GM19023 (cell line): Measurements from ENCODE around the gene RRAS2.
"Not testable (repeated sequence)": the region's sequence is repeated elsewhere in the genome, so short reads cannot be mapped to it uniquely, and the experiment has no call there.

Experiments
- ATAC-seq: cut with Tn5 transposase; IDR thresholded peaks from one replicate; pipeline ENCODE4 v1.9.1; 2021; ENCODE audit warnings: mild to moderate bottlenecking, moderate library complexity; ENCODE audit not compliant: unreplicated experiment

RRAS2 gene

DNA sequence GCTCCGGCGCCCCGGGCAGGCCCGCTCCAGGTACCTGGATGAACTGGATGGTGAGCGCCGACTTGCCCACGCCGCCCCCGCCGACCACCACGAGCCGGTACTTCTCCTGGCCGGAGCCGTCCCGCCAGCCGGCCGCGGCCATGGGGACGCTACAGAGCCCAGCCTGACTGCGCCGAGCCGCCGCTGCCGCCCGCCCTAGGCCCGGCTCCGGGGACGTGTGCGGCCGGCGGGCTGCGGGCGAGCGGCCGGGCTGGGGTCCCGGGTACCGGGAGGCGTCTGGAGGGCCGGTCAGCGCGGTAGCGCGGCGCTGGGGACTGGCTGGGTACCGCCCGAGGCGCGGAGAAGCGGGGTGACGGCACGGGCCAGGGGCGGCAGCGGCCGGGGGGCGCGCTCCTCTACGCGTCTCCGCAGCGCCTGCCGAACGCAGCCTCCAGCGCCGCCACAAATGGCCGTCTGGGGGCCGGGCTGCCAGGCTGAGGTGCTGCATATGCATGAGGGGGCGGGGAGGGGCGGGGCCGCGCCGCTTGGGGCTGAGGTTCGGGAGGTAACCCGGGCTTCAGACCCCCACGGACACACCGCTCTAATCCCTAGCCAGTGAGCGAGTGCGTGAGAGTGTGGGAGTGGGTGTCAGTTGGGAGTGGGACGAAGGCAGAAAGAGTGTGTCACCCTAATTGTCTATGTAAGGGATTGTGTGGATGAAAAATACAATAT, at the start of gene RRAS2:
Gene RRAS2 (minus strand): TSS at position 455 of the 711 bp plus-strand sequence. CDS start 313 bp downstream, at position 142.
- ATAC-seq, result peak; percentile 90

DNA sequence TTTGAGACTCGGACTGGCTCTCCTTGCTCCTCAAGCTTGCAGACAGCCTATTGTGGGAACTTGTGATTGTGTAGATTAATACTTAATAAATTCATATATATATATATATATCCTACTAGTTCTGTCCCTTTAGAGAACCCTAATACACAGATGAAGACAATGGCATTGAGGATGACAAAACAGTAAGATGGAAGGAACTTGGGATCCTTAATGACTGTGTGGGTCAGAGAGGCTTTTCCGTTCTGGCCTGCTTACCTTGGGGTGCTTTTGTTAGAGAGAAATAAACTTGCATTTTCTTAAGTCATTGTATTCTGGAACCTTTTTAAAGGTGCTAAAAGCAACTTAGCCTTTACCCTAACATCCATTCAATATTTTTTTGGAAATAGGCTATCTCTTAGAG, 49.6 kb upstream of the RRAS2 start:
- no peak for ATAC-seq

DNA sequence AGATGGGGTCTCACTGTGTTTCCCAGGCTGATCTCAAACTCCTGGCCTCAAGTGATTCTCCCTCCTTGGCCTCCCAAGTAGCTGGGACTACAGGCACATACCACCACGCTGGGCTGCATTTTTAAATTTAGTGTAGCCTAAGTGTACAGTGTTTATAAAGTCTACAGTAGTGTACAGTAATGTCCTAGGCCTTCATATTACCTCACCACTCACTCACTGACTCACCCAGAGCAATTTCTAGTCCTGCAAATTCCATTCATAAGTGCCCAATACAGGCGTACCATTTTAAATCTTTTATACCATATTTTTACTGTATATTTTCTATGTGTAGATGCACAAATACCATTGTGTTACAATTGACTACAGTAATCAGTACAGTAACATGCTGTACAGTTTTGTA, 47.1 kb upstream of the RRAS2 start:
- ATAC-seq, result not testable (repeated sequence)

DNA sequence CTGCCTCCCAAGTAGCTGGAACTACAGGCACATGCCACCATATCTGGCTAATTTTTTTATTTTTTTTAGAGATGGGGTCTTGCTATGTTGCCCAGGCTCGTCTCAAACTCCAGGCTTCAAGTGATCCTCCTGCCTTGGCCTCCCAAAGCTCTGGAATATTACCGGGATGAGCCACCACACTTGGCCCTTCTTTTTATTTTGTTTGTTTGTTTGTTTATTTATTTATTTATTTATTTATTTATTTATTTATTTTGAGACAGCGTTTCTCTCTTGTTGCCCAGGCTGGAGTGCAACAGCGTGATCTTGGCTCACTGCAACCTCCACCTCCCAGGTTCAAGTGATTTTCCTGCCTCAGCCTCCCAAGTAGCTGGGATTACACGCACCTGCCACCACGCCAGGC, 44.5 kb upstream of the RRAS2 start:
- ATAC-seq, result not testable (repeated sequence)

DNA sequence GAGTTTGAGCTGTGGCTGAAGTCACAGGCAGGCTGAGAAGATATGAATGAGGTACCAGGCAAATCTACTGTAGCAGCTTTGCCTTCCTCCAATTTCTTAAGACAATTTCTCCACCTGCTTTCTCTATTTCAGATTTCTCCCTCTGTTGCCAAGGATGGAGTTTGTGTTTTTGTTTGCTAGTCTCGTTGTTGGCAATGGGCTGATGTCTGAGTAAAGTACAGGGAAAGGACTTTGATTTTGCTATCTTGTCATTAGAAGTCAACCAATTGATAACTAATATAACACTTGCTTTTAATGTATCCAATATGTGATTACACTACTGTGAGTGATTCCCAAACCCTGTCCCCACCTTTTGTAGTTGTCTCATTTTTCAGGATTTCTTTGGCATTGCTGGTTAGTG, 40.1 kb upstream of the RRAS2 start:
- no peak for ATAC-seq

DNA sequence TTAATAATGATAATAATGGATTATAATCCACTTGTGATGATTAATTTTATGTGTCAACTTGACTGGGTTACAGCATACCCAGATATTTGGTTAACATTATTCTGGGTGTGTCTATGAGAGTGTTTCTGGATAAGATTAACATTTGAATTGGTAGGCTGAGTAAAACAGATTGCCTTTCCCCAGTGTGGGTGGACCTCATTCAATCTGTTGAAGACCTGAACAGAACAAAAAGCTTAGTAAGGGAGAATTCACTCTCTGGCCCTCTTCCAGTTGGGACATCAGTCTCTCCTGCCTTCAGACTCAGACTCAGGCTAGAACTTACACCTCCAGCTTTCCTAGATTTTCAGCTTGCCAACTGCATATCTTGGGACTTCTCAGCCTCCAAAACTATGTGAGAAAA, 37.3 kb upstream of the RRAS2 start:
- ATAC-seq, result no peak

DNA sequence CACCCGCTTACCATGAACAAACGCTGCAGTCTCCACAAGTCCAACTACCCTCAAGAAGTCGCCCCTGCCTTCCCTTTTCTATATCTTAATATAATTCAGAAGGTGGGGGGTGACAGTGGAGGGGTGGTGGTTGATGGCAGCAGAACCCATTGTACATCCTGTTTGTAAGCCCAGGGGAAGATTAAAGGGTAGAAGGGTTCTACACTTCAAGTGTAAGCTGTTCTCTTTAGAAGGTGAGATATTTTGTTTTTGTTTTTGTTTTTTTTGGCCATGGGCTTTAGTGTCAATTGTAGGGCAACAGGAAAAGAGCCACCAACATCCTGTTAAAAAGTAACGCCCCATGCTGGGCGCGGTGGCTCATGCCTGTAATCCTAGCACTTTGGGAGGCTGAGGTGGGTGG, 34.9 kb upstream of the RRAS2 start:
- ATAC-seq, result no peak

DNA sequence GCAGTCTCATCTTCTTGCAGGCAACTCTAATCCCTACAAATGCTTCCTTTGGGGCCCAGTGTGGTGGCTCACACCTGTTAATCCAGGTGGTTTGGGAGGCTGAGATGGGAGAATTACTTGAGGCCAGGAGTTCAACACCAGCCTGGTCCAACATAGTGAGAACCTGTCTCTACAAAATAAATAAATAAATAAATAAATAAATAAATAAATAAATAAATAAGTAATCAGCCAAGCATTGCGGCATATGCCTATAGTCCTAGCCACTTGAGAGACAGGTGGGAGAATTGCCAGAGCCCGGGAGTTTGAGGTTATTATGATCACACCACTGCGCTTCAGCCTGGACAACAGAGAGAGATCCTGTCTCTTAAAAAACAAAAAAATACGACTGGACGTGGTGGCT, 34.1 kb upstream of the RRAS2 start:
- no peak for ATAC-seq

DNA sequence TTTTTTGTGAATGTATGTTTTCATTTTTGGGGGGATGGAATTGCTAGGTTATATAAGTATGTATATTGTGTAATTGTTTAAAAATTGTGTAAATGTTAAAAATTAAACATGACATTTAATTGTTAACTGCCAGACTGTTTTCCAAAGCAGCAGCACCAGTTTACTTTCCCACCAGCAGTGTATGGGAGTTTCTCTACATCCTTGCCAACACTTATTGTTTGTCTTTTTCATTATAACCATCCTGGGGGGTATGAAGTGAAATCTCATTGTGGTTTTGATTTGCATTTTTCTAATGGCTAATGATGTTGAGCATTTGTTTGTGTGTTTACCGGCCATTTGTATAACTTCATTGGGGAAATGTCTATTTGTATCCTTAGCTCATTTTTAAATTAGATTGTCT, 31.7 kb upstream of the RRAS2 start:
- ATAC-seq, result no peak

DNA sequence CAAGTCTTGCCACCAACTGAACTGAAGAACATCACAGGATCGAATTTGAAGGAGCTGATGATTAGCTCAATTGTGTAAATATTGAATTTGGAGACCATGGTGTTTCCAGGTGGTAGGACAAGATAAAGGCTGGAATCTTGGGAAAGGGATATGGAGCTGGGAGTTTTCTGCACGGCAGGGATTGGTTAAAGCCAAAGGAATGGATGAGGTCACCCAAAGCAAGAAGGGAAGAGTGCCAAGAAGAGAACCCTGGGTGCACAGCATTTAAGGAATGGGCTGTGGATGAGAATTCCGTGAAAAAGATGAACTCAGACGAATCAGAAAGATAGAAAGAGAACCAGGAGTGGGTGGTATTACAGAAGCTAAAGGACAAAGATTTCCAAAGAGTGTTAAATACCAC, 29.4 kb upstream of the RRAS2 start:
- no peak for ATAC-seq

DNA sequence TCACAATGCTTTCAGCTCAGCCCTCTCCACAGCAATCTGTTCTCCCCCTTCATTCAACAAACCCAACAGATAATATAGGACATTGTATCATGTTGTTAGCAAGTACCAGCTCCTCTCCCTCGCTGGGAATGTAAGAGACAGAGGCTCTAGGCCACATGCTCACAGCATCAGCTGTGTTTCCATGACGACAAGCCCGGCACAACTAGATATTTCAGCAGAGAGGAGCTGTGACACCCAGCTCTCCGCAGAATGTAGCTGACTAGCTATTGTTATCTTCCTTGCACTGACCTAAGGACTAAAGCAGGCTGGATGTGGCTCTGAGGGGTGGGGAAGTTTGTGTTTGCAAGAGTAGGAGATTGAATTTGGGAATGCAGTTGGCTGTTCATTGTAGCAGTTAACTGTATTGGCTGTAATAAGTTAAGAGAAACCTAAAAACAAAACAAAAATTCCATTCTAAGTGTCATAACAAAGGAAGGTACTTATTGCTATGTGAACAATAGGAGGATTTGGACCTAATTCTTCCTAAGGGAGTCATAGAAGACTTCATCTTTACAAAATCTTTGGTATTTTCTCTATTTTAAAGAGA, 28.0 kb upstream of the RRAS2 start:
- ATAC-seq, result no peak

DNA sequence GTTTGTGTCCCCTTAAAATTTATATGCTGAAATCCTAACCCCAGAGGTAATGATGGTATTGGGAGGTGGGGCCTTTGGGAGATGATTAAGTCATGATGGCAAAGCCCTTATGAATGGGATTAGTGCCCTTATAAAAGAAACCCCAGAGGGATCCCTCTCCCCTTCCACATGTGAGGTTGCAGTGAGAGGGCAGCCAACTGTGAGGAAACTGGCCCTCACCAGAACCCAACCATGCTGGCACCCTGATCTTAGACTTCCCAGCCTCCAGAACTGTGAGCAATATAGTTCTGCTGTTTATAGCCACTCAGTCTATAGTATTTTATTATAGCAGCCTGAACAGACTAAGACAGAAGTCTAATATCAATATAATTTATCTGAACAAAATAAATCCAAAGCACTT, 27.1 kb upstream of the RRAS2 start:
- no peak for ATAC-seq

DNA sequence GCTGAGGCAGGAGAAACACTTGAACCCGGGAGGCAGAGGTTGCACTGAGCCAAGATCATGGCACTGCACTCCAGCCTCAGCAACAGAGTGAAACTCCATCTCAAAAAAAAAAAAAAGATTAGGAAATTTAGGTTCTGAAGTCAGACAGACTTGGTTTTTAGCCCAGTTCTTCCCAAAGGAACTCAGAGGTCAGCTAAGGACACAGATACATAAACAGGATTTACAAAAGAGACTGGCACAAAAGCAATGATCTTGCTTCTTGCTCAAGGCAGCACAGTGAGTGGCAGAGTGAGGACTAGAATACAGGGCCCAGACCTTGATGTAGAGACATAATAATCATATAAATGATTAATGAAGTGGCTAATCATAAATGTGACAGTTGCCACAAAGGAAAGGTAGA, 25.4 kb upstream of the RRAS2 start:
- no peak for ATAC-seq

DNA sequence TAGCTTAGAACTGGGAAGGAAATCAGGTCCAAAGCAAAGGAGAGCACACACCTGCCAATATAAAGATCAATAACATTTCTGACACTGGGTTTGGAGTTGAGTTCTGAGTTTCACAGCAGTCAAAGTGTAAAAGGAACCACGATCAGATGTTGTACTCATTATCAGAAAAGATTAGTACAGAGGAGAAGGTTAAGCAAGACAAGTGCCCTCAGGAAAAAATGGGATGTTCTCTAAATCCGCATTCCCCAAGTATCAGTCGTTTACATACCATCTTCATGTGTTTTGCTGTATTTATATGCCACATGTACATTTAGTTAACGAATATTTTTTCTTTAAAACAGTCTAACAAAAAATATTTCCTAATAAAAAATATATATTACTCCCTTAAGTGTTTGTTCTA, 23.0 kb upstream of the RRAS2 start:
- ATAC-seq, result no peak

DNA sequence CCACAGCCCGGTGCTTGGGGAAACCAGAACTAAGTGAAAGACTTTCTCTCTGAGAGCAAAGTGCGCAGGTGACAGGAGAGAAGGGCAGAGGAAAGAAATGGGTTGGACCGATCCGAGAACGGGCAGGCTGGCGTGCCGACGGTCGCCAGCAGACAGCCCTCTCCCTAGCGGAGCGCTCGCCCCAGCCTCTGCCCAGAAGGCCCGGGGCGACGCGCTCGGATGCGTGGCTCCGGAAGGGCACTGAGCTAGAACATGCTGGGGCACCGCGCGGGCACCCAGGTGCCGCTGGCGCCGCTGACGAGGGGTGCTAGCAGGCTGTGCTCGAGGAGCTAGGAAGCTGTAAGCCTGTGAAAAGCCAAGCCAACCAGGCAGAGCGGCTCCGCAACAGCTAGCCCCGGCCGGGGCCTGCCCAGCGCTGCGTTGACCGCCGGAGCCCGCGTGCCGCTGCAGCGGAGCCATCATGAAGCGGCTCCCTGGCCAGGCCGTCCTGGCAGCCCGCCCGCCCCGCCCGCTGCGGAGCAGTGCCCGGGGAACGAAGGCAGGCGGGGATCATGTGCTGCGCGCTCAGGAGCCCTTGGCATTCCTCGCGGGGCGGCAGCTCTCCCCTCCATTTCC, 22.1 kb upstream of the RRAS2 start:
- ATAC-seq, result peak; percentile 82

DNA sequence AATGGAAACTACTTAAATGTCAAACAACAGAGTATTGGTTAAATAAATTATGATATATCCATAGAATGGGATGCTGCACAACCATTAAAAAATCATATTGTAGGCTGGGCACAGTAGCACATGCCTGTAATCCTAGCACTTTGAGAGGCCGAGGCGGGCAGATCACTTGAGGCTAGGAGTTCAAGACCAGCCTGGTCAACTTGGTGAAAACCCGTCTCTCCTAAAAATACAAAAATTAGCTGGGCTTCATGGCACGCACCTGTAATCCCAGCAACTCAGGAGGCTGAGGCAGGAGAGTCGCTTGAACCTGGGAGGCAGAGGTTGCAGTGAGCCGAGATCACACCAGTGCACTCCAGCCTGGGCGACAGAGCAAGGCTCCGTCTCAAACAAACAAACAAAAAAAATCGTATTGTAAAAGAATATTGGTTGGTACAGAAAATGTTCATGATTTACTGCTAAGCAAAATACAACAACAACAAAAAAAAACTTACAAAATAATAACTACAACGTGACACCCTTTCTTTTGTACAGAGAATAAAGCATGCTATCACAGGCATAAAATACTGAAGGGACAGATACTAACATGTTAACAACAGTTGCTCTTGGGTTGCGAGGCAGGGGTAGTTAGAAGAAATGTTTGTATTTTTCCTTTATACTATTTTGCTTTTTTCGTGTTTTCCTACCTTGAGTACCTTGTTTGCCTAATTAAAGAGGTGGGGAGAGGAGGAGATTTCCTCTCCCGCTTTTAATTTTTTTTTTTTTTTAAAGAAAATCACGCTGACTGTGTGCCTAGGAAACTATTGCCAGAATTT, 21.3 kb upstream of the RRAS2 start:
- no peak for ATAC-seq

DNA sequence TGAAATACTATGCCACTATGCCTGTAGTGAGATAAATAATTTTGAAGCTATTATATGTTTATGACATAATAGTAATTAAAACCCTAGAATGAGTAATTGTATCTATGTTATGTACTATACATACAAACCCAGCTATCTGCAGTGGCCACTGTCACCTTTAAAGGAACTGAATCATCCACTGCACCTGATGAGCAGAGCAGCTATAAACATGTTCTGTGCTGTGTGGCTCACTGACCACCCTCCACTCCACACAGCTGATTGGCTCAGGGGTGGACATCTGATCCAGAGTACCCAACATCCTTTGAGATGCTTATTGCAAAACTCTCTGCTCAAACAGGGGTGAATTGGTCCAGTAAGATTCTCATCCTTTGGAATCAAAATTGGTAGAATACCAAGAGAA, 19.2 kb upstream of the RRAS2 start:
- no peak for ATAC-seq

DNA sequence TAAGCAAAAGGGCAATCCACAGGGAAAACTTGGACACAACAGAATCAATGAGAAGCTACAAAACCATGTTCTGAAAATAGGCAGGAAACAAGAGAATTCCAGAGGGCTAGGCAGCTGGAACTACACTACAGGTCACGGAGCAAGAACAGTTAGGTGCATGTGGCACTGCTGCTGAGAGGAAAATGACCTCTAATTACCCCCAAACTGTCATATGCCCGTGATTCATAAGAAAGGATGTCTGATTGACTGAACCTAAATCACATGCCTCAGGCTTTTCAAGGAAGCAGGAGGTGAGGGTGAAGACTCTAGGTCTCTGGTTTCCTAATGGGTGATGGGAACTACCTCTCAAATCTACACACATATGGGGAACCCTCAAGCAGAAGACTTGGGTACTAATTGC, 17.9 kb upstream of the RRAS2 start:
- ATAC-seq, result no peak

DNA sequence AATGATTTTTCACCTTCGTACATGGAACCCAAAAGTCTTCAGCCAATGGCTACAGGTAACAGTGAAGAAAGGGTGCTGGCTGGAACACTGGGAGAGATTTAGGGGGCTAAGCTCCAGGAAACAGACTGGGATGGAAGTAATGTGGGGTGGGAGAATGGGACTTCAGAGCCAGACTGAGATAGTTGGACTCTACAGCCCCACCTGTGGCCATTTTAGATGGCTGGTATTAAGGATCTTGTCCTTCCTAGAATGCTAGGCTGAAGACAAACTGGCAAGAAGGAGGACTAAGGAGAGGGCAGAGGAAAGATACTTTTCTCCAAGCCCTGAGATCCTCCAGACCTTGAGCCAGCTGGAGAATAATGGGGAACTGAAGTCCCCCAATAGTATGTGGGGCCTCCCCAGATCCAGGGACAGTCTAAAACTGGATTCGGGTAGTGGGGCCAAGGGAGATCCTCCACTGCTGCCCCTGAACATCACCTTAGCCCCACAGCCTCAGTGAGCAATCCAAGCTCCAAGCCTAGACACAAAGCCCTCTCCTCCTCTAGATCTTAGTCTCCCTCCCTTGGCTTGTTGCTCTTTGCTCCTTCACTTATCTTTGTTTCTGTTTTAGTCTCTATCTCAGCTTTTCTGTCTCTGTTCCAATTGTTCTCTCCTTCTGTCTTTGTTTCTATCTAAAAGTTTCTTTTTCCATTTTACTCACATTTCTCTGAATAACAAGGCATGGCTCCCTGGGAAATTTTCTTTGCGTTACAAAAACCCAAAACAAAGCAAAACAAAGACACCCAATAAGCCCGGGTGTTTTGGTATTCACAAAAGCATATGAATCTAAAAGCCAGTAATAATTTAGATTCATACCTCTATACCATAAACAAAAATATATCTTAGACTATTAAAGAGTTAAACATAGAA, 16.2 kb upstream of the RRAS2 start:
- ATAC-seq, result no peak

DNA sequence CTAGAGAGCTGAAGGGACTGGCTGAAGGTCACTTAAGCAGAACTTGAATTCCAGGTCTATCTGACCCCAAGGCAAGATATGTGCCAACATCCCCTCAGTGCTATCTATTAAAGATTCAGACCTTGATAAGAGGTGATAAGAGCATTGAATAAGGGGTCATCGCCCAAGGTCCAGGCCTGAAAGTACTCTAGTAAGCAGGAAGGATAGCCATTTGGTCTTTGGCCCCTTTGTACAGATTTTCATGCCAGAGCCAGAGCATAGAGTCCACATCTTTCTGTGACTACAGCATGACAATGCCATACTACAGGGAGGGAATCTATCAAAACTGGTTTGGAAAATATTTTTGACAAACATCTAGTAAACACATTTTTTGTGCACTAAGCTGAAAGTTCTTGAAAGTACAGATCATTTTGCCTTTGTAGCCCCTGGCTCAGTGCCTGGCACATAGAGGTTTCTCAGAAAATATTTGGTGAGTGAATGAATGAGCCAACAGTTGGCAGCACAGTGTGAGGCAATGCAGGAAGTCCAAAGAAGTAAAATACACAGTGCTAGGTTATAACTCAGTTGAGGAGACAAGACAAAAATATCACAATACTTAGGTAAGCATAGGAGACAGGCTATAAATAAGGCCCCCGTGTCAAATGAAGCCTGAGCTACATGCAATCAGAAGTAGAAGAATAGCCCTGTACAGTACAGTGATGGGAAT, 15.1 kb upstream of the RRAS2 start:
- ATAC-seq, result no peak
